ENCODE data around the gene CYCS.

GRCh38 chr7:25124465-25125136 lies 459 bp downstream of the CYCS start:
- TF ChIP-seq, protein P1, sequence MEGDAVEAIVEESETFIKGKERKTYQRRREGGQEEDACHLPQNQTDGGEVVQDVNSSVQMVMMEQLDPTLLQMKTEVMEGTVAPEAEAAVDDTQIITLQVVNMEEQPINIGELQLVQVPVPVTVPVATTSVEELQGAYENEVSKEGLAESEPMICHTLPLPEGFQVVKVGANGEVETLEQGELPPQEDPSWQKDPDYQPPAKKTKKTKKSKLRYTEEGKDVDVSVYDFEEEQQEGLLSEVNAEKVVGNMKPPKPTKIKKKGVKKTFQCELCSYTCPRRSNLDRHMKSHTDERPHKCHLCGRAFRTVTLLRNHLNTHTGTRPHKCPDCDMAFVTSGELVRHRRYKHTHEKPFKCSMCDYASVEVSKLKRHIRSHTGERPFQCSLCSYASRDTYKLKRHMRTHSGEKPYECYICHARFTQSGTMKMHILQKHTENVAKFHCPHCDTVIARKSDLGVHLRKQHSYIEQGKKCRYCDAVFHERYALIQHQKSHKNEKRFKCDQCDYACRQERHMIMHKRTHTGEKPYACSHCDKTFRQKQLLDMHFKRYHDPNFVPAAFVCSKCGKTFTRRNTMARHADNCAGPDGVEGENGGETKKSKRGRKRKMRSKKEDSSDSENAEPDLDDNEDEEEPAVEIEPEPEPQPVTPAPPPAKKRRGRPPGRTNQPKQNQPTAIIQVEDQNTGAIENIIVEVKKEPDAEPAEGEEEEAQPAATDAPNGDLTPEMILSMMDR (IDR thresholded peaks at IDR 0.05) = no peak
- TF ChIP-seq POLR2AphosphoS5 (IDR thresholded peaks at IDR 0.05) (no peak), POLR2A (IDR thresholded peaks at IDR 0.05) (no peak), EP300 (IDR thresholded peaks at IDR 0.05; ENCODE audit: low read depth) (no peak)
